Ovary (tissue), 3 donors: ENCODE results near the gene LAD1.

Experiments
- POLR2A ChIP-seq: fragments of 450-650 bp; IDR thresholded peaks from one replicate; pipeline ENCODE4 v1.6.1; 2017; ENCODE audit warnings: antibody characterized with exemption, mild to moderate bottlenecking, moderate library complexity
- TF ChIP-seq, protein P1 (sequence below), 3 donors: fragments of 450-650 bp in 2 of 3; fragments of 200-600 bp in 1 of 3; IDR thresholded peaks; one replicate each; pipeline versions ENCODE4 v1.5.1 to v1.8.0; 2016 to 2022; ENCODE audit warnings: antibody characterized with exemption in 3 of 3, mild to moderate bottlenecking in 1 of 3
- donor health status: DM: no; HTN: no; CAD: no.

DNA sequence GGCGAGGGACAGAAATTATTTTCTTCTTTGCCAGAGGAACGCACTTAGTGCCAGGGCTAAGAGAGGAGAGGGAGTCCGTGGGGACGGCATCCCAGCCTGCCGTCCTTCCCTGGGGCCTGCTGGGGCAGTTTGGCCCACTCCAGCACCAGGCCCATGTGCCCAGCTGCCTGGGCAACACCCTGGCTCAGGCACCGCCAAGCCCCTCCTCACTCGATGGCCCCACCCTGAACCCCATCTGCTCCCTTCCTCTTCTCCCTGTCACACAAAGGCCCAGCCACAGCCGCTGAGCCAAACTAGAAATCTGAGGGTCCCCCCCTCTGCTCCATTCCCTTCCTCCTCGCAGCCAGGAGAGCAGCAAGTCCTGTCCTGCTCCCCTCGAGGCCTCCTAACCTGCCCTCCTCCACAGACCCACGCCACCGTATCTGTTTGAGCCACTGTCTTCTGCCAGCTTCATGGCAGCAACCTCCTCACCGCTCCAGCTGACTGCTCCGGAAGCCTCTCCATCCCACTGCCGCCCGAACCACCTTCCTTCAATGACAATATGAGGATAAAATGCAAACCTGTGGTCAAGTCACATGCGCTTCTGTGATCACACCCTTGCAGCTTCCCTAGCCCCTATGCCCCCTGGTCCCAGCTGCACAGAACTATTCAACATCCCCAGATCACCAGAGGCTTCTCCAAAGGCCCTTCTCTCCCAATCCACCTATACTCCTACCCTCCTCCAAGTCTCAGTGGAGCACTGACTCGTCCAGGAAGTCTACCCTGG lies 30.8 kb upstream of the LAD1 start:
- TF ChIP-seq, protein P1, sequence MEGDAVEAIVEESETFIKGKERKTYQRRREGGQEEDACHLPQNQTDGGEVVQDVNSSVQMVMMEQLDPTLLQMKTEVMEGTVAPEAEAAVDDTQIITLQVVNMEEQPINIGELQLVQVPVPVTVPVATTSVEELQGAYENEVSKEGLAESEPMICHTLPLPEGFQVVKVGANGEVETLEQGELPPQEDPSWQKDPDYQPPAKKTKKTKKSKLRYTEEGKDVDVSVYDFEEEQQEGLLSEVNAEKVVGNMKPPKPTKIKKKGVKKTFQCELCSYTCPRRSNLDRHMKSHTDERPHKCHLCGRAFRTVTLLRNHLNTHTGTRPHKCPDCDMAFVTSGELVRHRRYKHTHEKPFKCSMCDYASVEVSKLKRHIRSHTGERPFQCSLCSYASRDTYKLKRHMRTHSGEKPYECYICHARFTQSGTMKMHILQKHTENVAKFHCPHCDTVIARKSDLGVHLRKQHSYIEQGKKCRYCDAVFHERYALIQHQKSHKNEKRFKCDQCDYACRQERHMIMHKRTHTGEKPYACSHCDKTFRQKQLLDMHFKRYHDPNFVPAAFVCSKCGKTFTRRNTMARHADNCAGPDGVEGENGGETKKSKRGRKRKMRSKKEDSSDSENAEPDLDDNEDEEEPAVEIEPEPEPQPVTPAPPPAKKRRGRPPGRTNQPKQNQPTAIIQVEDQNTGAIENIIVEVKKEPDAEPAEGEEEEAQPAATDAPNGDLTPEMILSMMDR (IDR thresholded peaks at IDR 0.05) = no peak
- TF ChIP-seq POLR2A = no peak
